HG03039 (cell line): ENCODE data around the gene MTFR1L.
A peak's percentile ranks its signal among the peaks of the same experiment; 100 is the strongest.

Experiments used
- ATAC-seq: cut with Tn5 transposase; IDR thresholded peaks from one replicate; pipeline ENCODE4 v1.9.1; 2021; ENCODE audit warnings: mild to moderate bottlenecking, moderate library complexity; ENCODE audit not compliant: unreplicated experiment

MTFR1L gene

DNA sequence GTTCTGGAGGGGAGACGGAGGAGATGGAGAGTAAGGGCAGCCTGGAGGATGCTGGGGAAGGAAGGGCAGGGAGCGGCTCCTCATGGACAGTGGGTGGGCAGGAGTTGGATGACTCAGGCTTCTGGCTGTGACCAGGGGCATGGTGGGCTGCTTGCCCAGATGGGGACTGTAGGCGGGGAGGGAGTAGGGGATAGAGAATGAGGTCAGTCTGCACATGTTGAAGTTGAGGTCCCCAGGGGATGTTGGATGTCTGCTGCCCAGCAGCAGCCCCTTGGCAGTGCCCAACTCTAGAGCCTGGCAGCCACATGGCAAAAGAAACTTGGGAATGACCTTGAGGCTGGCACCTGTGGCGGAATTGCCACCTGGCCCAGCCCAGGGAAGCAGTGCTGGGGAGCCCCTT is 13.3 kb upstream of the MTFR1L start:
- no peak for ATAC-seq

DNA sequence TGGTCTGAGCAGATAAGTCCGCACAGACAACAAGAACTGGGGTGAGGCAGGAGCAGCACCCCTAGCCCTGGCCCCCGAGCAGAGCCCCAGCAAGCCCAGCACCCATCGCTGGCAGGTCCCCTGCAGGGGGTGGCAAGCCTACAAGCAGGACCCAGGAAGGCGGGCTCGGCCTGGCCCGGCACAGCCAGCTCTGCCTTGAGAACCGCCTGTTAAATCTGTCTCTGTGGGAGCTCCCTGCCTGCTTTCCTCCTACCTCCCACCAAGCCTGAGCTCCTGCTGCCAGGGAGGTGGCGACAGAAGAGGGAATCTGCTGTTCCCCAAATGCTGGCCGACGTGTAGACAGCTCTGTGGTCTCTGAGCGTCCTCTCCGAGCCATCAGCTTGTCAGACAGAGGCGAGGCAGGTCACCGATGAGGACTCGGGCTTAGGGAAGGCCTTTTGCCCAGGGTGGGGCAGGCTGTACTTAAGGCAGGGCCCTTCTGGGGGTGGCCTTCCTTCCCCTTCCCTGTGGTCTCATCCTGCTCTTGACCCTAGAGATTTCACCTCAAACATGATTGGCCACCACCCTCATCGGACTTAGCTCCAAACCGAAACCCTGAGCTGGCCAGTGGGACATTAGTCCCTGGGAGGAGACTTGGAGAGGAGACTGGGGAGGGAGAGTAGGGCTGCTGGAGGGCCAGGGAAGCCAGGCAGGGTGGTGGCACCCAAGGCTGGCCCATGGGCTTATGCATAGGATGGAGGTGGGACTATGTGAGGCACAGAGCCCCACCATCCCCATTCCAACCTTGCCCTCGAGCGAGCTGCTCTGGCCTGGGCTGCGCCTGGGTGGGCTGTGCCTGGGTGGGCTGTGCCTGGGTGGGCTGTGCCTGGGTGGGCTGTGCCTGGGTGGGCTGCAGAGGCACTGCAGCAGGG is 12.0 kb upstream of the MTFR1L start:
- no peak for ATAC-seq

DNA sequence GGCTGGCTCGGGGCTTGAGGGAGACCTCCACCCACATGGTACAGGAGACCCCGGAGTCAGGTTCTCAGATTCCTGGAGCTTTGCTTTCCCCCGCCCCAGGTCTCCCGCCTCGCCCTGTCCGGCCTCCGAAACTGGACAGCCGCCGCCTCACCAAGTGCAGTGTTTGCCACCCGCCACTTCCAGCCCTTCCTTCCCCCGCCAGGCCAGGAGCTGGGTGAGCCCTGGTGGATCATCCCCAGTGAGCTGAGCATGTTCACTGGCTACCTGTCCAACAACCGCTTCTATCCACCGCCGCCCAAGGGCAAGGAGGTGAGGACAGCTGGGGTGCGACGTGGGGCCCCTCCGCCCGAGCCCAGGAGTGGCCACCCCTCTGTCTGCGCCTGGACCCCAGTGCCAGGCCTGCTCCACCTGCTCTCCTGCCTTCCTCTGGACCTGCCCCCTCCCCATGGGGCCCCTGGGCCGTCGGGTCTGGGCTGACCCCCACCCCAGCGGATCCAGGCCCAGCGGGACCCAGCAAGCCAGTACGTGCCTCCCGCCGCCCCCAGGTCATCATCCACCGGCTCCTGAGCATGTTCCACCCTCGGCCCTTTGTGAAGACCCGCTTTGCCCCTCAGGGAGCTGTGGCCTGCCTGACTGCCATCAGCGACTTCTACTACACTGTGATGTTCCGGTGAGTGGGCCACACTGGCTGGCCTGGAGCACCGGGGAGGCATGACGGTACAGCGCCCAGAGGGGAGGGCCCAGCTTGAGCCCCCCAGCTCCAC is 11.1 kb upstream of the MTFR1L start:
- no peak for ATAC-seq

DNA sequence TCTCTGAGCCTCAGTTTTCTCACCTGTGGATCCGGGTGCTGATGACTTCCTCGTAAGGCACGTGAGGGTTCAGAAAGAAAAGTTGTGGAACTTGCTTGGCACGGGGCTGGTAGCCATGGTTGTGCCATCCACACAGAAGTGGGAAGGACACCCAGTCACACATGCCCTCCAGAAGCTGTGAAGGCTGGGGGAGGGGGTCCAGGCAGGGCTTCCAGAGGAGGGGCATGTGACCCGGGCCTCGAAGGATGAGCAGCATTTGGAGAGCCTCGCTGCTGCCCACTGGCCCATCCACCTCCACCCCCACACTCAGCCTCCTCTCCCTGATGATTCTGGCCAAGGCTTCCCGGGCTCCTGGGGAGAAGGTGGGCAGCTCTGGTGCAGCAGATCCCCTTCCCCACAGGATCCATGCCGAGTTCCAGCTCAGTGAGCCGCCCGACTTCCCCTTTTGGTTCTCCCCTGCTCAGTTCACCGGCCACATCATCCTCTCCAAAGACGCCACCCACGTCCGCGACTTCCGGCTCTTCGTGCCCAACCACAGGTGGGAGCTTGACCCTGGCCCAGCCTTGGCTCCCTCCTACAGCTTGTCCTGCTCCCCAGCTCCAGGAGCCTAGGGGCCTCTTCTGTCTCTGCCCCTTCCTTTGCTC is 10.3 kb upstream of the MTFR1L start:
- no peak for ATAC-seq

DNA sequence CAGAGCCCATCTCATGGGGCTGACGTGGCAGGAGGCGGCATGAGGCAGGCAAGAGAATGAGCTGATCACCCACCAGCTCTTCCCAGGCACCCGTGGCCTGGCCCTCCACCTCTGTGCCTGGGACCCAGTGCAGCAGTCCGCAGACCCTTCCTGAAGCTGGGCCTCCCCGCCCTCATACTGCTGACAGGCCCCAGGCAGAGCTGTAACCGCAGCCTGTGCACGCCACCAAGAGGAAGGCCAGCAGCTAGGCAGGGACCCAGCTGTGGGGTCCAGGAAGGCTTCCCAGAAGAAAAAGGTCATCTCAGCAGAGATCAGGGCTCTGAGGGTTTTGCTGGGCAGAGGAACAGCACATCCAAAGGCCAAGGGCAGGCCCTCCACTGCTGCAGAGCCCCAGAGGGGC is 9.8 kb upstream of the MTFR1L start:
- ATAC-seq: no peak

DNA sequence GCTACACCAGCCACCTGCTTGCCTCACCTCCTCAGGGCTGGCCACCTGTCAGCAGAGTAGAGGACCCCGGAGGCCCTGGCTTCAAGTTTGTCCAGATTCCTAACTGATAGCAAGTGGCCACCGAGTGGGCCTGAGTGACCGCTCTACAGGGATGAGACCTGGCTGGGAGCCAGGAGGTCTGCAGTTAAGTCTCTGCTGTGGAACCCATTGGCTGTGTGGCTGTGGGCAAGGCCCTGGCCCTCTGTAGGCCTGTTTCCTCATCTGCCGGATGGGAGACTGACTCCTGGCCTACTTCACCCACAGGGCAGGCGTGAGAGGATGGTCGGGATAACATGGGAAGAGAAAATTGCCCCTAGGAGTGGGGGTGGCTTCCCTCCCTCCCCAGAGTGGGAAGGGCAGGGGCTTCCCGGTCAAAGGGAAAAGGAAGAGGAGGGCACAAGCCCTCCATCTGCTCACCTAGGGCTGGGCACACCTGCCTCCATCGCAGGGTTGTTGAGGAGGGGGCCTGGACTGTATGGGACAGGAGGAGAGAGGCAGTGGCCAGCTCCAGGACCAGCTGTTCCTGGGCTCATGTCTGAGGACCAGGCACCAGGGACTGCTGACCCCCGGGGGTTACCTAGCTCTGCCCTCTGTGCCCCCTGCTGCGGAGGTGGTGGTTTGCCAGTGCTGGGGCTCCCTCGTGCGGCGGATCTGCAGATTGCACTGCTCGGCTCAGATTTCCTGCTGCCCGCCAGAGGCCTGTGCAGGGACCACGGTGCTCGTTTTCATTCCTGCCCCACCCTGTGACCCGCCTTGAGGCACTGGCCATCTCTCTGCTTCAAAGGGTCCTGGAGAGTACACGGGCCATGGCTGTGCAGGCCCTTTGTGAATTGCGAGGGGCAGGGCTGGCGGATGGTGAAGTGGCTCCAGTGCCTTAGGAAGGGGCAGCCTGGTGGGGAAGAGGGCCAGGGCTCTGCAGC is 9.1 kb upstream of the MTFR1L start:
- ATAC-seq: no peak

DNA sequence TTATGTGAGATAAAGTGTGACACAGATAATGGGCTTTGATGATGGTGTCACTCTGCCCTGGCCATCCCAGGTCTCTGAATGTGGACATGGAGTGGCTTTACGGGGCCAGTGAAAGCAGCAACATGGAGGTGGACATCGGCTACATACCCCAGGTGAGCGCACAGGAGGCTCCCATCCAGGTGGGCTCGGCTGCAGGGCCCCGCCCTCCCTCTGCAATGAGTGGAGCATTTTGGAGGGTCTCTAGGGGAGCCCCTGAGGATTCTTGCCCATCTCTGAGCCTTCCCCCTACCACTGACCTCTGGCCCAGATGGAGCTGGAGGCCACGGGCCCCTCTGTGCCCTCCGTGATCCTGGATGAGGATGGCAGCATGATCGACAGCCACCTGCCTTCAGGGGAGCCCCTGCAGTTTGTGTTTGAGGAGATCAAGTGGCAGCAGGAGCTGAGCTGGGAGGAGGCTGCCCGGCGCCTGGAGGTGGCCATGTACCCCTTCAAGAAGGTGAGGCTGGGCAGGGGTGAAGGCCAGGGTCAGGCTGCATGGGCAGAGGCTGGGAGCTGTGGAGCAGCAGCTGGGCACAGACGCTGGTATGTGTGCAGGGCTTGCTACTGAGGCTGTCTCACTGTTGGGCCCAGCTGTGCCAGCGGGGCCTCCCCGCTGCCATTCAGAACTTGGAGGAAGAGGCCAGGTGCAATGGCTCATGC is 8.2 kb upstream of the MTFR1L start:
- ATAC-seq: no peak

DNA sequence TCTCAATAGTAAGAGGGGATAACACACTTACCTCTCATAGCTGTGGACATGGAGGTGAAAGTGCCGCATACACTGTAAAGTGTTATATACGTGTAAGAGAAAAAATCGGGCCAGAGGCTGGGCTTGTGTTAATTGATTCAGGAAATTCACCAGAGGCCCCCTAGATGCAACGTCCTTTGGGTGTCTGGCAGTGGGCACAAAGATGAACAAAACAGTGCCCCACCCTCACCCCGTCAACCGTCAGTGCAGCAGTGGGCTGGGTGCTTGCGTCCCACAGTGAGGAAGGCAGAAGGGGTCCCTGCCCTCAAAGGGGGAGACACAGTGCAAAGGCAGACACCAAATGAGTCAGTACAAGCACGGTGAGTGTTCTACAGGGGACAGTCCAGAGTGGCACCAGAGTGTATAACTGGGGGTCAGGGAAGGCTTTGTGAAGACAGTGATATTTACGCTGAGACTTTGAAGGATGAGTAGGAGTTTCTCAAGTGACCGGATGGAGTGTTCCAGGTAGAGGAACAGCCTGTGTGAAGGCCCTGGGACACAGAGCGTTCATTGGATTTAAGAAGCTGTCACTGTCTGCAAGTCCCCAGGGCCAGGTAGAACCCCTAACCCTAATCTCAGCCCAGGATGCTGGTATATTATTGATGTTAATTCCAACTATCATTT is 6.6 kb upstream of the MTFR1L start:
- ATAC-seq: no peak

DNA sequence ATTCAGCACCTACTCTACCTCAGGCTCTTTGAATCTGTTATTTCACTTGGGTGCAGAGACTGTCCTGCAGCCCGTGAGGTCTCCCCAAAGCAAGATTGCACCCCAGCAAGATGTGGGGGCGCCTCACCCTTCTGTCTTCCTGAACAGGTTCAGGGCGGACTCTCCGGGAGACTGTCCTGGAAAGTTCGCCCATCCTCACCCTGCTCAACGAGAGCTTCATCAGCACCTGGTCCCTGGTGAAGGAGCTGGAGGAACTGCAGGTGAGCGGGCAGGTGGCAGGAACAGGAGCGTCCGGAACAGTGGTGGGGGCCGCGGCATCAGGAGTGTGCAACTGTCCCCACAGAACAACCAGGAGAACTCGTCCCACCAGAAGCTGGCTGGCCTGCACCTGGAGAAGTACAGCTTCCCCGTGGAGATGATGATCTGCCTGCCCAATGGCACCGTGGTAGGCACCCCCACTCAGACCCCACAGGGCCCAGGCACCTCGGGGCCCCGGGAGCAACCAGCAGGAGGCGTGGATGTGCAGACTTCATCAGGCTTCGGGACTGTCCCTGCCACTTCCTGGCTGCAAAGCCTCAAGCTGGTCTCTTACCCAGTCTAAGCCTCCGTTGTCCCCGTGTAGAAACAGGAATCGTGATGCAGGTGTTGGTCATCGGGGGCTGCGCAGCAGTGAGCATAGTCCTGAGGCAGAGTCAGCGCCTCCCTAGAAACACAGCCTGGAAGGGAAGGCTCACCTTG is 5.9 kb upstream of the MTFR1L start:
- ATAC-seq: no peak

DNA sequence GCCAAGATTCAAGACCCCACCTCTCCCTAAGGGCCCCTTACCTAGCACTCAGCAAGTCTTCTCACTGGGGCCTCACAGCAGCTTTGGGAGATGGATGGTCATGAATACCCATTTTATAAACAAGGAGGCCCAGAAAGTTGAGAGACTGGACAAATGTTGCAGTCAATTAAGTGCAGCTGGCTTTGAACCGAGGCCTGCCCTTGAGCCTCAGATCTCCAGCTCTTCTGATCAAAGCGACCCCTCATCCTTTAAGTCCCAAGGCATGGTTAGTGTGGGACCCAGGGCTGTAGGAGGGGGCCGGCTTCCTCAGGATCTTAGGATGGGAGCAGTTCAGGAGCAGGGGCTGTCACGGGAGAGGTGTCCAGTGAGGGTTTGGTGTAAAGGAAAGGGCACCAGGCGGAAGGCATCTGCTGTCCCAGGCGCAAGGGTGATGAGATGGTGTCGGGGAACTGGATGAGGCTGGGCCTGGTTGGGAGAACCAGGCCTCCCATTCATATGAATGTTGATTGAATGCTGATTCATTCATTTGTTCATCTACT is 5.1 kb upstream of the MTFR1L start:
- no peak for ATAC-seq

DNA sequence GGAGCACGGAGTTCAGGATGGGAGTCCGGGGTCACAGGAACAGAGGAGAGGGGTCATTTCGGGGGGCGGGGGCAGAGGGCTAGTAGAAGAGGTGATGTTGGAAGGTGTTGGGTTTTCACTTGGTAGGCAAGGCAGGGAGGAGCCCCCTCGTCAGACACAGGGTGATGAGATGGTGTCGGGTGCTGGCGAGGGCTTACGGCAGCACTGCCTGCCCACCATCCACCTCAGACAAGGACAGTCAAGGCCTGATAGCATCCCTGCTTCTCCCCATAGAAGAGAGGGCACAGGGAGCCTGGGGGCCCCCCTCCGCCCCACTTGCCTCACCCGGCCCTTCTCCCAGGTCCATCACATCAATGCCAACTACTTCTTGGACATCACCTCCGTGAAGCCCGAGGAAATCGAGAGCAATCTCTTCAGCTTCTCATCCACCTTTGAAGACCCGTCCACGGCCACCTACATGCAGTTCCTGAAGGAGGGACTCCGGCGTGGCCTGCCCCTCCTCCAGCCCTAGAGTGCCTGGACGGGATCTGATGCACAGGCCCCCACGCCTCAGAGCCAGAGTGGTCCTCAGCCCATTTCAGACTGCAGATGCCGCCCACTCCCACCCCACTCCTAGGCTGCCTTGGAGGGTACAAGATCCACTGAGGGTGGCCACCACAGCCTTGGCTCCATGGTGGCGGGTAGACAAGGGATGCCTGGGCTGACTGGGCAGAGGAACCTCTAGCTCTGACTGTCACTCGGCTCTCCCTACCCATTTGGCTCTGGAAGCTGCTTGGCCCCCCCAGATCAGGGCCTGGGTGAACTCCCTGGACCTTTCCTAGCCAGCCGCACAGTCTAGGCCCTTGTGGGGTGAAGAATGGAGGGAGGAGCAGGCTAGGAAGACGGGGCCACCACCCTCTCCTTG is 4.3 kb upstream of the MTFR1L start:
- no peak for ATAC-seq

DNA sequence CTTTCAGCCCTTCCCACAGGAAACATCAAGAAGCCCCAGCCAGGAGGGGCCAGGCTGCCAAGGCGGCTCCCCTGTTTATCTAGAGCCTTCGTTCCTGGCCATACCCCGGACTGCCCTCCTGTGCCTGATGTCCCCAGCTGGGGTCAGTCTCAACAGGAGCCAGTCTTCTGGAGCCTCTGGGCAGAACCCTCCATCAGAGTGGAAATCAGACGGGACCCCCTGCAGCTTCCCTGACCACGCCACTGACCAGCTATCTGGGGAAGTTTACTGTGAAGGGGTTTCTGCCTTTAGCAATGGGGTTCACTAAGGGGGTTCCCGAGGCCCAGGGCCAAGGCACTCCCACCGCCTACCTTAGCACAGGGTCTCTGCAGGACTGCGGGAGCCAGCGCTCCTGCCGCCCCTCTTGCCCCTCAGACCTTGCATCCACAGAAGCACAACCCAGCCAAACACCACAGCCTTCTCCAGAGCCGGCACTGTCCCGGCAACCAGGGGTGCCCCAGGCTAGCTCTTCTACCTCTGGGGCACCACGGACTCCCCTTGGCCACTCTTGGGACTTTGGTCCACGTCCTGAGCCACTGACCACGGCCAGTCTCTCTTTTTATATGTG is 3.5 kb upstream of the MTFR1L start:
- no peak for ATAC-seq

DNA sequence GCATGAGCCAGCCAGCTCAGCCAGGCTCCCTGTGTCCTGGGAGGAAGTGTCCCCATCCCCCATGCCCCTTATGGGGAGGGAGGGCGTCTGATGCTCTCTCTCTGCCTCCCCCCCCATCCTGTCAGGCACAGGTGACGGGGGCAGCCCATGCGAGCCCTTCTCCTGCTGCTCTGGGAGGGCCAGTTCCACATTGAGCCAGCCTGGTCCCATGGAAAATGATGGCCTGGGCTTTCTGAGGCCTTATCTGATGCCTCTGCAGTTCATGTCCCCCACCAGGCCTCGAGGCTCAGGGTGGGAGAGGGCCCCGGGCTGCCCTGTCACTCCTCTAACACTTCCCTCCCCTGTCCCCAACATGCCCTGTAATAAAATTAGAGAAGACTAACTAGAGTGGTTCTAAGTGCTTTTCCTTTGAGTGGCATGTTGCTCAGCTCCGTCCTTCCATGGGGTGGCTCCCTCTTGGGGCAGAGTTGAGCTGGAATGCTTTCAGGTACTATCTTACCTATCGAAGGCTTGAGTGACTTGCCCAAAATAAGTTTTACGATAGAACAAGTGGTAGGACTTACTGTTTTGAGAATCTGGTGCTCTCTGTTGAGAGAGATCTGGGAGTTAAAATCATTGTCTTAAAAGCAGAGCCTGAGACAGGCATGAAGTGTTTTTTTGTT is 1.8 kb upstream of the MTFR1L start:
- ATAC-seq: no peak

DNA sequence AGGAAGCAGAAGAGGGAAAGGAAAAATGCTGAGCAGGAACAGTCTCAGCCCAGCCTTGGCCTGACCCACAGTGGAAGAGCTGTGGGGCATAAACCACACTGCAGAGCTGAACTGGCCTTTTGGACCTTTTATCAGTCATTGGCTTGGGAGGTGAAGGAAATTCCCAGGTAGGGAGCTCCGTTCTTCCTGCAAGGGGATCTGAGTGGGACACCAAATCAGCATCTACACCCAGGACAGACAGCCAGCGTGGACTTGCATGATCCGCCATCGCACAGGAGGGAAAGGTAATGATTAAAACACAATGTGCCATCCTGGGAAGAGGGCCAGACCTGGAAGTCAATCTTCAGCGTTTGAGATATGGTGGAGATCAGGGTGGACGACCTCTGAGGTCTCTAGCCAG is 1.2 kb upstream of the MTFR1L start:
- no peak for ATAC-seq

DNA sequence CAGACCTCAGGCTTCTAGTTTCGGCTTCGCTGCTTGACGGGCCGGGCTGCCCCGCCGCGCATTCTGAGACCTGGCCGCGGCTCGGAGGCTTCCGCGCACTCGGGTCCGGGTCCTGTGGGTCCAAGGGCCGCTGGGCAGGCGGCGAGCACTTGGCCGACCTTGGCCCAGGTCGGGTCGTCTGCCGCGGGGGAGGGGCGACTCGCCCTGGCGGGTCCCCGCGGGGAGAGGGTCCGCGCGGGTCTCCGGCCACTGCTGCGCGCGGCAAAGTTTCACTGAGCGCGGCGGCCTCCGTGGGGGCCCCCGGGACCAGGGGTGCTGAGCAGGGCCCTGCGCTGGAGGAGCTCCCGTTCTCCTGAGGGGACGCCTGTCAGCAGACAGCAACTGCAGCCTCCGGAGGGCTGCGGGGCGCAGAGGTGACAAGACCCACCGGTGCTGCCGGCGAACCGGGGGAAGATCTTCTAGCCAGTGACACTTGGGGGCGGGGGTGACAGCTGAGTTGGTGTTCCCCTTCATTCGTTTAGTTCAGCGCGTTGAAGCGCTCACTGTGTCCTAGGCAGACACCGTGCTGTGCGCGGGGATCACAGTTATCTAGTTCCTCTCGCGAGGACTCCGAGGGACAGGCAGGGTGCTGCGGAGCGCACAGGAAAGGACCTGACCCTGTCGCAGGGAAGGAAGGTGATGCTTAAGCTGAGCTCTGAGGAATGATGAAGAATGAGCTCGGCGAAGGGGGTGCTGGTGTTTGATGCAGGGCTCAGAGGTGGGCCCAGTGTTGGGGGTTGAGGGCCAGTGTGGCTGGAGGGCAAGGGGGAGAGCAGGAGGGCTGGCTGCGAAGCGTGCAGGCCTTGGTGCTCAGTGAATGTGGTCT is 725 bp downstream of the MTFR1L start:
- ATAC-seq: peak; percentile 22

DNA sequence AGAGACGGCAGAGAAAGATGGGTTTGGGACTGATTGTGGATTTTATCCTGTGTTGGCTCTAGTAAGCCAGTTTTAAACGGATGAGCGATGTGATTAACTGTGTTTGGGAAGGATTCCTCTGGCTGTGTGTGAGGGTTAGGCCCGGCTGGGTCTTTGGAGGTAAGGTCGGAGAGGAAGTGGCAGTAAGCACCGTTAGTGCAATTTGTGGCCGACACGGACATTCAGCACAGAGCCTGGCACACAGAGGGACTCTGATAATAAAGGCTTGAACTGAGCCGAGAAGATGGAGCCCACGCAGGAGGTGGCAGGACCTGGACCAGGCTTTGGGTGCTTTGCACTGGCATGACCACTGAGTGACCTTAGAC is 1.3 kb downstream of the MTFR1L start:
- ATAC-seq: no peak
